Amniotic stem cell (primary cell): ENCODE results near the gene IL36B.

ENCODE experiments used
- DNase-seq: peaks from one replicate; lab custom pipeline; 2025; lab: John Stamatoyannopoulos, UW

IL36B gene

DNA sequence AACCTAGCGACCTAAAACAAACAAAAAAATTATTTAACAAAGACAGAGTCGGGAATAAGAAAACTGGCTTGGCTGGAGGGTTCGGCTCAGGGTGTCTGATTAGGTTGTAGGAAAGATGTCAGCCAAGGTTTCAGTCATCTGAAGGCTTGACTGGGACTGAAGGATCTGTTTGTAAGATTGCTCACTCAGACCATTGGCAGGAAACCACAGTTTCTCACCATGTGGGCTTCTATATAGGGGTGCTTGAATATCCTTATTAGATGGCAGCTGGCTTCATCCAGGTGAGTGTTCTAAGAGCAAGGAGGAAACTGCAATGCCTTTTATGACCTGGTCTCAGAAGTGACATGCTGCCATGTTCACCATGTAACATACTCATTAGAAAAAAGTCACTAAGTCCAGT is 999 bp upstream of the IL36B start:
- no peak for DNase-seq

GRCh38 chr2:113050921-113051895 is 1.5 kb downstream of the IL36B start:
- no peak for DNase-seq

GRCh38 chr2:113046465-113046864 is 6.2 kb downstream of the IL36B start:
- no peak for DNase-seq

GRCh38 chr2:113041871-113042270 is 10.8 kb downstream of the IL36B start:
- DNase-seq: no peak

DNA sequence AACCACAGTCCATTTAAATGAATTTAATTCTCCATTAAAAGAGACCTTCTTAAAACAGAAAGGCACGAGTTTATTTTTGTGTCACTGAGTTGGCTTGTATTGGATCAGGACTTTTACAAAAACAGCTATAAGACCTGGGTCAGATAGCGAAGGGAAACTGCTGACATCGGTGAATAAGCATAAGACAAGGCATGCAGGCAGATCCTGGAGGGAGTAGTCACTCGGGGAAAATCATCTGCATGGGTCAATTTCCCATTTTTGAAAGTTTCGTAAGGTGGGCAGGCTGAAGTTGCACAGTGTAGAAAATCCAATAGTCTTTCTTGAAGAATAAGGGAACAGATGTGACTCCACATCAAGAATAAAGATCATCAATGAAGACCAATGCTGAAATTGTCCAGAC is 12.9 kb downstream of the IL36B start:
- no peak for DNase-seq

DNA sequence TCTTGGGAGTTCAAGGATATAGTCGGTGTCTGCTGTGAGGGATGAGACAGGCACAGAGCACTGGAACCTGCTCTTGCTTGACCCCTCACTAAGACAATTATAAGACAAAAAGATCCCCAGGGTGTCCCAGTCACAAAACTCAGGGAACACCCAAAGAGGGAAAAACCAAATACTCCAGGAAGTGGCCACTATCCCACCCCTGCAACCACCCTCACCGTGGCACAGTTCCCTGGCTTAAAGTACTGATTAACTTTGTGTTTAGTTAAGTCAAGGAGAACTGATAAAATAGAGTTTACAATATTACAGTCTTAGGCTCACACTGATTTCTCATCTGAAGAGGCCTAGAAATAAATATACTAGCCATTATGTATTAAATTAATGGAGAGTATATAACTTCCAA is 13.5 kb downstream of the IL36B start:
- DNase-seq: no peak

DNA sequence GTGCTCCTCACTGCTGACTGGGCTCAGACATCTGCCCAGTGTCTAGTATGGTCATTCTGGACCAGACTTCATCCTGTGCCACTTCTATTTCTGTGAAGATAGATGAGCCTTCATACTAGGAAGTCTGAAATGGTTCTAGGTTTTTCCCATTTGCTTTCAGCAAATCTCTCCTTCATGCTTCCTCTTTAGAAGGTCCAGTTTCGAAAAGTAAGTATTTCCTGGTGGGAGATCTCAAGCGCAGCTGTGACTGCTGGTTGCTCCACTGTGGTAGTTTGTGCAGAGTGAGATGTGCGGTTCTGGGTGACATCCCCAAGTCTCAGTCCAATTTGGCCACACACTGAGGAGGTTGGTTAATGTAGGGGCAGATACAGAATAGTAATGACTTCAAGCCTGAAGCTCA is 14.4 kb downstream of the IL36B start:
- DNase-seq: no peak

DNA sequence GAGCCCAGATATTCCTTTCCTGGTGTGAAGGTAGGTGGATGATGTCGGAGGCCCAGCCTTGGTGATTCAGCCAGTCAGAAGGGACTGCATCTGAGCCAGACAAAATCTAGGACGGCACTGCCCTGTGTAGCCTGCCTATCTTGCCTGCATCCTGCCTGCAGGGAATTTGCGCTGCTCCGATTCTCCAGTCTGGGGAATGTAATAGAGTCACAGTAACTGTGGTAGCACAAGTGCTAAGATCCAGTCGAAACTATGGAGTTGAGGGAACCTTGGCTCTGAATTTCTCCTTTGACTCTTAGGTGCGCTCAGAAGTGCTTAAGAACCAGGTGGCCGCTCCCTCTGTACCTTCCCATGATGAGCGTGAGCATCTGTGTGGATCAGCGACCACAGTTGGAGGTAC is 15.9 kb downstream of the IL36B start:
- DNase-seq: no peak

GRCh38 chr2:113034016-113034415 is 18.7 kb downstream of the IL36B start:
- DNase-seq: no peak

GRCh38 chr2:113032737-113033136 is 19.9 kb downstream of the IL36B start:
- no peak for DNase-seq

- no peak for DNase-seq
Observed at GRCh38 chr2:113028112-113028511, 24.6 kb downstream of the IL36B start.

- no peak for DNase-seq
Observed at GRCh38 chr2:113027691-113028090, 25.0 kb downstream of the IL36B start.

DNA sequence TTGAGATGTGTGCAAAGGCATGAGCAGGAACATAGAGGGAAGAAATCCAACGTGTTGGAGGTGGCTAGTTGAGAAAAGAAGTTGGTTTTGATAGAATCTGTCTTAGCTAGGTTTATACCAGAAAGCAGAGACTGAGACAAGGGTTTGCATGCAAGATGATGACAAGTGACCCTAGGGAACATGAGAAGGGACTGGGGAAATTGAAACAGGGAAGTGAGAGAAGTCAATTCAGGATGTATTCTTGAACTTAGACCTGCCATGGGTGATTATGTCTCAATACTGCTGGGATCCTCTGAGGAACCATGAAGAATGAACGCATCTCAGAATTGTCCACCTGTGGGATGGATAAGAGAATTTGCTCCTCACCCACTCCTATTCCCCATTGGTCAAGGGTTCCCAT is 26.9 kb downstream of the IL36B start:
- DNase-seq: no peak

DNA sequence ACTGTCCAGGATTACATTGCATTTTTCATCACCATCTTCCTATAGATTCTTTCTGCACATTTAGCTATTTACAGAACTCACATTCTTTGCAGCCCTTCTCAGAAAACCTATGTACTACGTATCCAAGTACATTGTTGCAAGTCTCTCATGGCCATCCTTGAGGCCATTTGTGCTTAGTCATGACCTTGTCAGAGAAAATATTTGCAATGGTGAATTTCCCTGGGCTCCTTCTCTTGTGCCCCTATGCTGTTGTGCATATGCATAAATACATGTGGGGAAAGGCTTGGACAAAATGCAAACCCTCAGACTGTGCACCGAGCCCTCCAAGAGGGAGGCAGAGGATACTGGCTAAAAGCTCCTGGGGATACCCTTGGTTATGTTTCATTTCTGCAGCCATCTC is 27.9 kb downstream of the IL36B start:
- no peak for DNase-seq

DNA sequence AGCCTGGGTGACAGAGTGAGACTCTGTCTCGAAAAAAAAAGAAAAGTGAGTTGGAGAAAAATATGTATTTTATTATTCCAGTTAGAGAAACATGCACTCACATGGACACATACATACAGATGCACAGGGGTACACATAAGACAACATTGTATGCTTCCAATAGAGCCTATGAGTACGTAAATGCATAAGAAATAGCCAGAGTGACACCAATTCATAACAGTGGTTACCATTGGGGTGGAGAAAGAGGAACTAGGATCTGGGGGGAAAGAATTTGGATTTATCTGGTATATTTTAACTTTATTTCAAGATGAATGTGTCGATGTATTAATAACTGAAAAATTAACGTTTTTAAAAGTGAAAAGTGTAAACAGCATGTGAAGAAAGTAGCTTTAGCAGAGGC is 31.4 kb downstream of the IL36B start:
- DNase-seq: no peak

GRCh38 chr2:113018509-113018908 is 34.2 kb downstream of the IL36B start:
- DNase-seq: no peak

GRCh38 chr2:113015655-113016054 is 37.0 kb downstream of the IL36B start:
- DNase-seq: no peak

DNA sequence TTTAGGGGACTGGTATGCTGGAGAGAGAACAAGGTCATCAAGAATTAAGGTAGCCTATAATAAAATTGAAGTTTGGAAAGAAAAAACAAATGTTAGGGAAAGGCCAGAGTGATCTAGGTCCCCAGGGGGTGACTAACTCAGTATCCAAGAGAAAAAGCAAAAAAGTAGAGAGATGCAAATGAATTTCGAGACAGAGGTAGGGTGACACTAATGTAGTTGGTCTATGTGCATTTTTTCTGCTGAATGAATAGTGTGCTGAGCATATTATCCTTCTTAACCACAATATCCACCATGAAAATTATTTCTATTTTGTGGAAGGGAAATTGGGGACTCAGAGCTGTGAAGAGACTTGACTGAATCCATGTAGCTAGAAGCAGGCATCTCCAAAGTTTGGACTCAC is 37.6 kb downstream of the IL36B start:
- DNase-seq: no peak

DNA sequence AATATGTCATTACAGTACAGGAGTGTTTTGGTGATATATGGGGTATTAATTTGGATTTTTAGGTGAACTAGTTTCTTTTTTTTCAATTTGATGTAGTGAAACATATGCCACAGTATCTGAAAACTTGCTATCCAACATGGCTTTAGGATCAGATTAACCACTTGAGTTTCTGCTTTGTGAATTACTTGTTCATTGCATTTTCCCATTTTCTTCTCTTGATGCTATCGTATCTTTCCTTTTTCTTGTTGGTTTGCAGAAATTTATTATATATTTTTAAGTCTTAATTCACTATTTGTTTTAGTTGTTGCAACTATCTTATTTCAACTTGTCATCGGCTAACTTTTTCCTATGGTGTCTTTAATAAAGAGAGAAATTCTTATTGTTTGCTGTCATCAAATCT is 38.6 kb downstream of the IL36B start:
- no peak for DNase-seq

DNA sequence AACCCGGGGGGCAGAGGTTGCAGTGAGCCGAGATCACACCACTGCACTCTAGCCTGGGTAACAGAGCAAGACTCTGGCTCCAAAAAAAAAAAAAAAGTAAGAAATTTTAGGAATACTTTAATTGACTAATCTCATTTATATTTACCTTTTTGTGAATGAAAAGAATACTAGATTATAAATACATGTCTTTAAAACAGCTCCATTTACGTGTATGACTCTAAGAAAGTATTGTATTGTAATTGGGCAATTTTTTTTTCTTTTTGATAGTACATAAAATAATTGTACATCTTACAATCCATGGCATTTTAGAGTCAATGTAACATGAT is 39.4 kb downstream of the IL36B start:
- DNase-seq: no peak

- no peak for DNase-seq
Observed at GRCh38 chr2:113012436-113013335, 40.0 kb downstream of the IL36B start.

- DNase-seq: no peak
Observed at GRCh38 chr2:113011108-113011507, 41.6 kb downstream of the IL36B start.

GRCh38 chr2:113010088-113010487 is 42.6 kb downstream of the IL36B start:
- no peak for DNase-seq
